HG03354 (cell line): ENCODE data around the gene MC1R.
"Not testable (repeated sequence)": the region's sequence is repeated elsewhere in the genome, so short reads cannot be mapped to it uniquely, and the experiment has no call there.

ENCODE experiments used
- ATAC-seq: cut with Tn5 transposase; IDR thresholded peaks from one replicate; pipeline ENCODE4 v1.9.1; 2021; ENCODE audit warnings: mild to moderate bottlenecking; ENCODE audit not compliant: unreplicated experiment, poor library complexity, severe bottlenecking

MC1R gene

GRCh38 chr16:89912627-89913026 is 6.0 kb upstream of the MC1R start:
- ATAC-seq = no peak

GRCh38 chr16:89913408-89914387 is 5.0 kb upstream of the MC1R start:
- ATAC-seq = no peak

DNA sequence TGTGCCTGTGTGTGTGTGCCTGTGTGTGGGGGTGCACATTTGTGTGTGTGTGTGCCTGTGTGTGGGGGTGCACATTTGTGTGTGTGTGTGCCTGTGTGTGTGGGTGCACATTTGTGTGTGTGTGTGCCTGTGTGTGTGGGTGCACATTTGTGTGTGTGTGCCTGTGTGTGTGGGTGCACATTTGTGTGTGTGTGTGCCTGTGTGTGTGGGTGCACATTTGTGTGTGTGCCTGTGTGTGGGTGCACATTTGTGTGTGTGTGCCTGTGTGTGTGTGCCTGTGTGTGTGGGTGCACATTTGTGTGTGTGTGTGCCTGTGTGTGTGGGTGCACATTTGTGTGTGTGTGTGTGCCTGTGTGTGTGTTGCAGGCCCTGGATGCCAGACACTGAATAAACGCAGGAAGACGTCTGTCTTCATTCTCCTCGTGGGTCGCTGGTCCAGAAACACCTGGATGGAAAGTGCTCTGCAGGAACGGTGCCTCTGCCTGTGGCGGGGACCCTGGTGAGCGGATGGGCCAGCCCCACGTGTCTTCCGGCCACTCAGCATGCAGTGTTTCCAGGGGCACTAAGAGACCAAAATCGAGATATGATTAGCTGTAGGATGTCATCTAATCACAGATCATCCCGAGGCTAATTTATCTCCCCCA is 3.9 kb upstream of the MC1R start:
- not testable (repeated sequence) for ATAC-seq

DNA sequence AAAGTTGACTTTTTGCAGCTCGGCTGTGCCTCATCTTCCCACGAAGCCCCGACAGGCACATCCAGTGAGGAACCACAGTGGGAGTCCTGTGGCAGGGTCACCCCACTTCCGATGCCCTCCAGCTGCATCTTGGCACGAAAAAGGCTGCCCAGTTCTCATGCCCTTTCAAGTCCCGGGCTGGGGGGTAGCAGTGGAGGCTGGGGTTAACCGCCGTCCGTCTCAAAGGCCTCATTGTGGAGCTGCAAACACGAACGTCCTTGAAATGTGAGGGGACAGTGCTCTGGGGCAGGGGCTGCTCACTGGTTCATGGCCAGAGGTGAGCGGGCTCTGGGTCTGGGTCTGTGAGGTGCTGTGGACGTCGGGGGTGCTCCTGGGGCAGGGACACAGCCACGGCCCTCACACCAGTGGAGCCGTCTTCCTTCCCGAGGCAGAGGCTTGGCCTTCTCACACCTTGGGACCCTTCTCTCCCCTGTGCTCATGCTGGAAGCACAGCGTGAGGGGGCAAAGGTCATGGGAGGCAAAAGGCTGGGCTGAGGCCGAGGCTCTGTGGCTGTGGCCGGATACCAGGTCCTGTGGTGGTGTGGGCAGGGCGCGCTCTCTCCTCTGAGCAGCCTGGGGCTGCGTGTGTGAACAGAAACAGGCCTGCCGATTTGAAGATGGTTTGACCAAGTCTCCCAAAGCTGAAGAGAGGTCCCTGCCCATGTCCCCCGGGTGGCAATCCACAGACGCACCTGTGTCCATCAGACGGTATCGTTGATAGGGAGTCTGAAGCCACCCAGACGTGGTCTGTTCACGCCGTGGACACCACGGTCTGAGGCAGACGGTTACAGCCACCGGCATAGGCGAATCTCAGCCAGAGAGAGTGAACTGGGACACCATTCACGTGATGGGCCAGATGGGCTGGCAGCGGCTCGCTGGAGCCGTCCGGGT is 3.1 kb upstream of the MC1R start:
- no peak for ATAC-seq

GRCh38 chr16:89917773-89918452 is 749 bp upstream of the MC1R start:
- ATAC-seq = peak; percentile 71

GRCh38 chr16:89919535-89920406 is 1.1 kb downstream of the MC1R start:
- no peak for ATAC-seq

- no peak for ATAC-seq
Observed at GRCh38 chr16:89920723-89921122, 2.1 kb downstream of the MC1R start.

DNA sequence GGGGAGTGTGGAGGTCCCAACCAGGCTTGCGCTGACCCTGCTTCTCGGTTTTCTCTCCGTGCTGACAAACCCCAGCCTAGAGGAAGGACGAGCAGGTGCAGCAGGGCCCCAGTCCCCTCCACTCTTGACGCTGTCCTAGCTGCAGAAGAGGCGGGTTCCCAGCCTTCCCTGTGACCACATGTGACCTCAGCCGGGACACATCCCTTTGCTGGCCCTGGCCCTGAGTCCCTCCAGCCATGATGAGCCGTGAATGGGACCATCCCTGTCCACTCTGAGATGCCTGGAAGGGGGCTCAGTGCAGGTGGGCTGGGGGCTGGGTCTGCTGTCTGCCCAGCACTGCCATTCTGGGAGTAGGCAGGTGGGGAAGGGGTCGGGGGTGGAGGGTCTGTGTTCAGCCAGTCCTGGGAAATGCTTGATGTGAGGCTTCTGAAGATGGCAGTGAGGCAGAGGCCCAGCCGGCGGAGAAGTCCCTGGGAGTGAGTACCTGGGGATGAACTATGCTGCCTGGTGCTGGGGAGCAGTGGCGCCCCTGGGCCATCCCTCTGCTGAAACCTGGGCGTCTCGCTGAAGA is 2.6 kb downstream of the MC1R start:
- ATAC-seq = no peak

GRCh38 chr16:89921702-89922476 is 3.2 kb downstream of the MC1R start:
- ATAC-seq = no peak

DNA sequence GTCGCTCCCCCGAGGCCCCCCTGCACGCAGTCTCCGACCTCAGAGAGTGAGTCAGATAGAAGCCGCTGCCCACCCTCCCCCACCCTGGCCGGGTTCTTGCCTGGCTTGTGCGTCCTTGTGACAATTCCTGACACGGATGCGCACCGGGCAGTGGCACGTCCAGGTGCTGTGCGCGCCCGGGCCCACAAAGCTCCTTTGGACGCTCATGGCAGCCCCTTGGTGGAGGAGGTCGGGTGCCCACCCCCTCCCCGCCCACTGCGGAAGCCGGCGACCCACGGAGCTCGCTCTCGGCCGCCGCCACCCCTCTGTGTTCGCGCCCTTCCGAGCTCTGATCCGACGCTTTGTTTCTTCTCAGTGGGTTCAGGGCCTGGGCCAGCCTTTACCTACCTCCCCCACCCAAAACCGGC is 3.8 kb downstream of the MC1R start:
- ATAC-seq = no peak

DNA sequence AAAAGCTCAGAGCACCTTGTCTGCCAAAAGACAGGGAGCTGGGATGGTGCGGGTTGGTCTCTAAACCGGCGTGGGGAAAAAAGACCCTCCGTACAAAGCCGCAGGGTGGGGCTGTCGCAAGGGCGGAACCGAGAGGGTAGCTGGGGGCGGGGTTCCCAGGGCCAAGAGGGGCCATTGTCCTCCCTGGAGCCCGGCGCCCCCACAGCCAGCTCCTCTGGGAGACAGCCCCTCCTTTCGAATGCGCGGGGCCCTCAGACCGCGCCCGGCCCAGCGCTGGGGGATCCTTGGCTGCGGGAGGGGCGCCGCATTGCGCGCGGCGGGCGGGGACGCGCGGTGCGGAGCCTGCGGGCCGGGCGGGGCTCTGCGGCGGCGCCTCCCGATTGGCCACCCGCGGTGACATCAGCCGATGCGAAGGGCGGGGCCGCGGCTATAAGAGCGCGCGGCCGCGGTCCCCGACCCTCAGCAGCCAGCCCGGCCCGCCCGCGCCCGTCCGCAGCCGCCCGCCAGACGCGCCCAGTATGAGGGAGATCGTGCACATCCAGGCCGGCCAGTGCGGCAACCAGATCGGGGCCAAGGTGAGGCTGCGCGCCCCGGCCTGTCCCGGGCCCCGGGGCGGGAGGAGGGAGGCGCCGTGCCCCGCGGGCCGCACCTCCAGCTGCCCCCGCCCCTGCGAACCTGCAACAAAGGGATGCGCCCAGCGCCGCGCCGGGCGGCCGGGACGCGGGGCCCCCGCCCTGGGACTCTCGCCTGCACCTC is 4.4 kb downstream of the MC1R start, which contains the start of gene TUBB3:
Gene TUBB3 (plus strand): TSS at position 459 of the 756 bp plus-strand sequence. CDS start 60 bp downstream, at position 519.
- ATAC-seq = peak; percentile 35

- ATAC-seq = no peak
Observed at GRCh38 chr16:89923640-89924296, 5.1 kb downstream of the MC1R start.

GRCh38 chr16:89924297-89924924 is 5.7 kb downstream of the MC1R start:
- ATAC-seq = no peak

DNA sequence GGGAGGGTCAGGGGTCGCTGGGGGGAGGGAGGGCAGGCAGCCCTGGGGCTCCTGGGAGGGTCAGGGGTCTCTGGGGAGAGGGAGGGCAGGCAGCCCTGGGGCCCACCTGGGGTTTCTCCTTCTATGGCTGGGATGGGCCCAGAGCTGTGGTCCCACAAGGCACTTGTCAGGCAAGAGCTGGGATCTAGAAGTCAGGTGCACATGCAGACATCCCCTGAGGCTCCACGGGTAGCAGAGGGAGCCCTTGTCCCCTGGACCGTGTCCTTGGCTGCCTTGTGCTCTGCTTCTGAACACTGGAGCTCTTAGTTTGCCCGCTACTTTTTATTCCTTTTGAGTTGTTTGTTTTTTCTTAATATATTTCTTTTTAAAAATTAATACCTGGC is 6.3 kb downstream of the MC1R start:
- ATAC-seq = no peak

GRCh38 chr16:89925596-89926079 is 7.0 kb downstream of the MC1R start:
- ATAC-seq = no peak
